GM12891 (cell line): ENCODE data around the gene FAM241B.

Experiments
- POLR2A ChIP-seq: IDR thresholded peaks from 2 replicates; pipeline ENCODE4 v1.6.1; 2011; ENCODE audit warnings: low read depth, low read length, control low read depth
- POLR2AphosphoS5 ChIP-seq: IDR thresholded peaks from 2 replicates; pipeline ENCODE4 v1.6.1; 2011; ENCODE audit warnings: low read depth, low read length, control low read depth
- POU2F2 ChIP-seq: IDR thresholded peaks from 2 replicates; pipeline ENCODE4 v1.6.1; 2011; ENCODE audit warnings: low read depth, mild to moderate bottlenecking, control low read depth, low read length, moderate library complexity
- SPI1 ChIP-seq: IDR thresholded peaks from 2 replicates; pipeline ENCODE4 v1.6.1; 2011; ENCODE audit warnings: low read depth, low read length, control low read depth
- TAF1 ChIP-seq: IDR thresholded peaks from 2 replicates; pipeline ENCODE4 v1.6.1; 2011; ENCODE audit warnings: low read depth, low read length, control low read depth

- TF ChIP-seq POLR2A (no peak), POLR2AphosphoS5 (no peak), TAF1 (no peak), SPI1 (no peak), POU2F2 (no peak)
Measured at GRCh38 chr10:69669409-69669808, 39.4 kb downstream of the FAM241B start.
